IPS DF 4.7 (cell line): Measurements from ENCODE around the gene RBM38.

Experiments used
- DNase-seq: peaks from one replicate; pipeline ENCODE4 v3.0.0-alpha.2; 2013; ENCODE audit warnings: low spot score; ENCODE audit errors: extremely low read depth

The RBM38 gene

DNA sequence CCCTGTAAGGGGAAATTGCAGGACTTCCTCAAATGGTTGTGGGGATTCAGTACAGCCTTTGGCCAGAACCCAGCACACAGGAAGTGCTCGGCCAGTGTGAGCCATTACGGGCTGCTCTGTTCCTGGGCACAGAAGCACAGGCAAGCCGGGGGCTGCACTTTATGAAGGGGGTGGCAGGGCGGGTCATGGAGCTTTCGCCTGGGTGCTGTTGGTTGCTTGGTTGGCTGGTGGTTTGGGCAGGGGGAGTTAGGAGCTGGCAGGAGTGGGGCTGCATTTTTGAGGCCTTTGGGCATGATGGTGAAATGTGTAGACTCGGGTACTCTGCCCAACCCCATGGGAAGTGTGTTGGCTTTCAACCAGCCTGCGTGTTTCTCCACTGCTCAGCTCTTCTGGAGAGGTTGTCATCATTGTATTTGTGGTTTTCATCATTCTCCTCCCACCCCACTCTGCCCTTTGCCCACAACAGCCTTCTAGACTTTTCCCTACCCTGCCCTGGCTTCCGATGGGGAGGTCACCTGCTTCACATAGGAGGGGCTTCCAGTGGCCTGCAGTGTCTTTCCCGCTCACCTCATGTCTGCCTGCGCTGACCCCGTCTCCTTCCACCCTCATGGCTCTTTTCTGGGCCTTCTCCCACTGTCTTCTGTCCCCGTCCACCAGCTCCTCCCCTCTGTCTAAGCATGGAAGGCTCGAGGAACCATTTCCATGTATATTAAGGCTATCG, 16.1 kb upstream of the RBM38 start:
- no peak for DNase-seq

DNA sequence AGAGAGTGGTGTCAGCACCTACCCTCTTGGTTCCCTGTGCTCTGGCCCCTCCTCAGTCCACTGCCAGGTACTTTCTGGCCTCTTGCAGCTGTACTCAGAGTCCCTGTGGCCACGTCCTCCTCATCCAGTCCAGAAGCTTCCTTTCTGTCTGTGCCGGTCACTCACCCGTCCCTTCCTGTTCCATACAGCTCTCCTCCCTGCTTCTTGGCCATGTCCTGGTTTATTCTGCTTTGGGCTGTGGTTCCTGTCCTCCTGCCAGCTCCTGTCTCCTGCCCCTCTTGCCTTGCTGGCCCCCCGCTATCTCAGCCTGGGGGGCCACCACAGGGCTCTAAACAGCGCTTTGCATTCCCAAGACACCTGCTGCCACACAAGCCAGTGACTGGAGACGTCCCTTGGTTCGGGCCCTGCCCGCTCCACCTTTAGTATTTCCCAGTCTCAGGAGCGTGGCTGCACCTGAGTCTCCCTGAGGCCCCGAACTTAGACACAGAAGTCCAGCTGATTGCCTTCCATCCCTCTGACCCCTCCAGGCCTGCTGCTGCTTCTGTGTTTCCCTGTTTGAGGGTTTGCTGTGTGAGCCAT, 15.5 kb upstream of the RBM38 start:
- DNase-seq = no peak

DNA sequence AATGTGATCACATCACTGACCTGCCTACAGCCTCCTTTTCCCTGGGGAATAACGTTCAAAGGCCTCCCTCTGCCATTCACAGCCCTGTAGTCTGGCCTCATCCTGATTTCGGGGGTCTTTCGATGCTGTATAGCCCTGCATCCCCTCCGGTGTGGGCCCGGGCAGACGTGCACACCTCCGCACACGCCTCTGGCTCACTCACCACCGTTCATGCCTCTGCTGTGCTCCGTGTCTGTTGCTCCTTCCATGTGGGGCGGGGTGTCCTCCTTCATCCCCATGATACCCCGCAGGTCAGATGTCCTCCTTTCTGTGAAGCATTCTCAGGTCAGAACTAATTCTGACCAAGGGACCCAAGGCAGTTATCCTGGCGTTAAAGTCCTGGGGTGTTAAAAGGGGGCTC, 13.8 kb upstream of the RBM38 start:
- no peak for DNase-seq

DNA sequence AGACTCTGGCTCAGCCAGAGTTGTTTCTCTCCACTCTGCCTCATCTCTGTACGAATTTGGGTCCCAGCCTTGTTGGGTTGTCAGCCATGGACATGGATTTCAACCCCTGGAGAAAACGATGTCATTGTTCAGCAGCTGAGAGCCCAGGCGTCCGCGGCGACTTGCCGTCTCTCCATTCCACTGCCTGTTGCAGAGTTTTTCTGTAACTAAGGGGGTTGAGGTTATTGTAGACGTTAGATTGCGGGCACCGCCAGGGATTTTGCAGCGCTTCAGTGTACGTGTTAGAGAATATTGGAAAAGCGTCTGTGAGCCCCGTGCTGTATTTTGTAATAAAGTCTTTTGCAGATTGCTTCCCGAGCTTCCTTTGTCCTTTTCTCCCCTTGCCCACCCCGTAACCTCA, 13.1 kb upstream of the RBM38 start:
- DNase-seq = no peak

DNA sequence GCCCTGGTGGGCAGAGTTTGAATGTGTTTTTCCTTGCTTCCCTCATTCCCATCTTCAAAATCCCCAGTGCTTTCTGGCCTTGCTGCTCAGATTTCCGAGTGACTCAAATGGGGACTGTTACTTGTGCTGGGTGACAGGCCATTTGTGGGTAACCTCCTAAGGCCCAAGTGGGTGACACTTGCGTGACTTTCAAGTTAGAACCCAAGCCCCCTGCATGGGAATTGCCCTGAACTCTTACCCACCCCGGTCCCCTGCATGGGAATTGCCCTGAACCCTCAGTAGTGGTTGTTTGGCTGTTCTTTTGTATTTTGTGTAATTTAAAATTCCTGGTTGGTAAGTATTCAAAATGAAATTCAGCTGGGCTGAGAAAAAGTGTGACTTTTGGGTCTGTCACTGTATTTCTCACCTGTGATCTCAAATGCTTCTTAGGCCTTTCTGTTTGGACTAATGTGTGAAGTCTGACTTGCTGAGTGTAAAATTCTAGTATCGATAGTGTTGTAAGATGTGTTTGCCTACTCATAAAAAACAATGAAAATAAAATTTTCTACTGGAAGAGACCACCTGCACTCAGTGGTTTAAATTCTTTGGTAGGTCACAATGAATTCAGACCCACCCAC, 12.4 kb upstream of the RBM38 start:
- no peak for DNase-seq

DNA sequence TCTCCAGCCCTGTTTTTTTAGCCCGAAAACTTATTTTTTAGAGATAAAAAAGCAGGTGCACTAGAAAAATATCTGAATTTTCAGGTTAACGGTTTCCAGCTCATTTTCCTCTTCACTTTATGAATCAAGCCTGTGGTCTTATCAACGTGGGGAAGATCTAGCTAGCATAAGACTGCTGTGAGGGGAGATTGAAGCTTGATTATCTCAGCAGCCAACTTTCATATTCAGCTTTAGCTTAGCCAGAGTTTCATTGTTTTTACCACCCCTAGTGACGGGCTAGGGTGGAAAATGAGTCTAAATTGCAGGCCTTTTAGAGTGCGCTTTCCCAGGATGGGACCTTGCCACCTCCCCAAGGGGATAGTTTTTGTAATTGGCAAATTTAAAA, 11.9 kb upstream of the RBM38 start:
- no peak for DNase-seq

DNA sequence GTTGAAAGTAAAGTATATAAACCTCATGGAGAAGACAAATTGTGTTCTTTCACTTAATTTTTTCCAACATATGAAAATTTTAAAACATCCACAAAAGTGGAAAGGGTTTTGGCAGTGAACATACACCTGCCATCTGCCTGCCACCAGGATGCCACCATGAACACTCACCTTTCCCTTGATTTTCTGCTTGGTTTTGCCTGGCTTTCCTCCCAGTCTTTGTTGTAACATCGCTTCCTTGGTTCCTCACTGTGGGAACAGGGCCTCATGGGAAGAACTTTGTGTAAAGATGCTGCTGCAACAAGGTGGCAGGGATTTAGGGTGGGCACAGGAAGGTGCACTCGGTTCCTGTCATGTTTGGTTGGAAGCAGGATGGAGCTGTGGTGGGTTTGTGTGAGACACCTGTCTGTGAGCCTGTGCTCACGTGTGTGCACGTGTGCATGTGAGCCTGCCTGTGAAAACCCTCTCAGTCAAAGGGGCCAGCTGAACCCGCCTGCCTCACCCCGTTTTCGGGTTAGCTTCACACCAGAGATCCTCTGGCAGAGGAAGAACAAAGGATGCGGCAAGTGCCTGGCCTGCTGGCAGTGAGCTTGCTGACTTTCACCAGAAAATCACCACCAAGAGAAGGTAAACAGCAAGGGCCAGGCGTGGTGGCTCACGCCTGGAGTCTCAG, 11.0 kb upstream of the RBM38 start:
- no peak for DNase-seq

DNA sequence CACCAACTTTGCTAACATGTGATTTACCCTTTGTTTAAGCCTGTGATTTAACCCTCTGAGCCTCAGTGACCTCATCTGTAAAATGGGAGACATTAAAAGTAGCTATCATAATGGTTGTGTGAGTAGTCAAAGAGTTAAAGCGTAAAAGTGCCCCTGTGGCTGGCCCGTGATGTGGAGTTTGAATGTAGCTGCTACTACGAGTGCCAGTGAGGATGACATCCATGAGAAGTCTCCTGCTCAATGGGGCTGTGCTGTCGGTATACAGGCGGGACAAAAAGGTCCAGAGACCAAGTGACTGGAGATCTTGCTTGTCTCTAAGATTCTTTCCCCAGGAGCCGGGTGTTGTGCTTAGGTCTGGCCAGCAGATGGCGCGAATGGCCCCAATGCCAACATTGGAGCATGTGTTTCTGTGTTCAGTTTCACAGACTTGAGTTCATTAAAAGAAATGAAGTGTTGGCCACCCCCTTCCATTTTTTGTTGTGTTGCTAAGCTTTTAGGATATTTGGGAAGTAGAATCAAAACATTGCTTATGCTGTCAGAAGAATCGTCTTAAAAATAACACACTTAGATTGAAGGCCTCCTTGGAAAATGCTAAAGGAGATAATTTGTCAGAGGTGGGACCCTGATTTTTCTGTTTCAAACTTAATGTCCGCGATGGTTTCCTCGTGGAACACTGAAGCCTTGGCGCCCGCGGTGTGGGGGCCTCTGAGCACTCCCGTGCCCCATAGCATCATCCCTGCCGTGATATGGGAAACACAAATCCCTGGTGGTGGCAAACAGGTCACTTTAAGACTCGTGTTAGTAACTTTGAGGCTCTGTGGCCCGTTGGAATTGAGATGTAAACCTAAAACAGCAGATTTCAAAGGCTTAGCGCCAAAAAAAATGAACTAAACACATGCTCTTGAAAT, 9.3 kb upstream of the RBM38 start:
- no peak for DNase-seq

DNA sequence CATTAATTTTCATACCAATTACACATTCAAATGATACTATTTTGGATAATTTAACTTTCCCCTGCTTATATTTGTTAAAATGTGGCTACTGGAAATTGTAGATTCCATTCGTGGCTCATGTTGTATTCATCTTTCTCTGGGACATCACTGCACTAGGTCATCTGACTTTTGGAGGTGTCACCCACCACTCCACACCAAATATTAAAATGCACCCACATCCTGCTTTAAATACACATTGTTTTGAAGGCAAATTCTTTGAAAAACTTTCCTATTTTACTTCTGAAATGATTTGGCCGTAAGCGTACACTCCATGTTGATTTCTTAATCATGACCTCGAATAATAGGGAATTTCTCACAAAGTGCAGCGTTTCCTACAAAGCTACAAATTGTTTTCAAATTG, 8.7 kb upstream of the RBM38 start:
- no peak for DNase-seq

DNA sequence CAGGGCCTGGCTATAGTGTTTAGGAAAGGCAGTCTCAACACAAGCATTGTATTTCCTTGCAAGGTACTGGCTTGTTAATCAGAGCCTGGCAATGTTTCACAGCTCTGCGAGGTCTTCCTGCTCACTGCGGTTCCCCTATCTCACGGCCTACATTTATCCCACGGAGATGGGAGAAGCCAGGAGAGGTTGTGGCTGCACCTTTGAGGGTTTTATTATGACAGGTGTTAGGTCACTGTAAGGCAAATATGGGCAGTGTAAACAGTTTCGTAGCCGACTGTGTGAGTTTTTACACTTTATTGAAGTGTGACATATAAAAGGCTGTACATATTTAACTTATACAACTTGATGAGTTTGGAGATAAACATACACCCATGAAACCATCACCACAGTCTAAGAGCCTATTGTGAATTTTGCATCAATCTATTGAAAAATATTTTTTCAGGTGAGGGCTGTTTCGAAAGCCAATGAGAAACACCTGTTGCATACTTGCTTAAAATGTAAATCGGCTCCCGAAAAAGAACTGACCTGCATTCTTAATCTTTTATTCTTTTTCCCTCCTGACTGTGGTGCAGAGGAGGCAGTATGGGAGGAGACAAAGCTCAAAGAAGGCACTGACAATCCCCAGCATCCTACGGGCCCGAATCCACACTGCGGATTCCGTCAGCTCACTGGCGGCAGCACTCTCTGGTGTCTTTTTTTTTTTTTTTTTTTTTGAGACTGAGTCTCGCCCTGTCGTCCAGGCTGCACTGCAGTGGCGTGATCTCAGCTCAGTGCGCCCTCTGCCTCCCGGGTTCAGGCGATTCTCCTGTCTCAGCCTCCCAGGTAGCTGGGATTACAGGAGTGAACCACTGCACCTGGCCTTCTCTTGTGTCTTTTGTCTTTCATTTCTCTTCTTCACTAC, 7.5 kb upstream of the RBM38 start:
- DNase-seq = no peak

DNA sequence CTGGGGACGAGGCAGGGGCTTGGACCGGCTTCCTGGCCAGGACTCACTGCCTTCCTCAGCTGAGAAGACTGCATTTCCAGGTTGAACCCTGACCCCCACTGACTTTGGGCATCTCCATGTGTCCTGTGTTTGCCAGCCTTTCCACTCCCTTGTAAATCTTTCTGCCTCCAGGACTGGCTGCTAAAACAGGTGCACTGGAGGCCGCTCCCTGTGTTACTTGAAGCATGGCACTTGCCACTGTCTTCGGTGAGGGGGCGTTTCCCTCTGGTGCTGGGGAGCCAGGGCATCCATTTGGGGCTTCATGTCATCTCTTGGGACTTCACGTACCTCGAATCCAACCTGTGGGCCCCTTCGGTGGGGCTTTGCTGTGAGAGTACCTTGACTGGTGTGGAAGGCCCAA, 6.7 kb upstream of the RBM38 start:
- no peak for DNase-seq

DNA sequence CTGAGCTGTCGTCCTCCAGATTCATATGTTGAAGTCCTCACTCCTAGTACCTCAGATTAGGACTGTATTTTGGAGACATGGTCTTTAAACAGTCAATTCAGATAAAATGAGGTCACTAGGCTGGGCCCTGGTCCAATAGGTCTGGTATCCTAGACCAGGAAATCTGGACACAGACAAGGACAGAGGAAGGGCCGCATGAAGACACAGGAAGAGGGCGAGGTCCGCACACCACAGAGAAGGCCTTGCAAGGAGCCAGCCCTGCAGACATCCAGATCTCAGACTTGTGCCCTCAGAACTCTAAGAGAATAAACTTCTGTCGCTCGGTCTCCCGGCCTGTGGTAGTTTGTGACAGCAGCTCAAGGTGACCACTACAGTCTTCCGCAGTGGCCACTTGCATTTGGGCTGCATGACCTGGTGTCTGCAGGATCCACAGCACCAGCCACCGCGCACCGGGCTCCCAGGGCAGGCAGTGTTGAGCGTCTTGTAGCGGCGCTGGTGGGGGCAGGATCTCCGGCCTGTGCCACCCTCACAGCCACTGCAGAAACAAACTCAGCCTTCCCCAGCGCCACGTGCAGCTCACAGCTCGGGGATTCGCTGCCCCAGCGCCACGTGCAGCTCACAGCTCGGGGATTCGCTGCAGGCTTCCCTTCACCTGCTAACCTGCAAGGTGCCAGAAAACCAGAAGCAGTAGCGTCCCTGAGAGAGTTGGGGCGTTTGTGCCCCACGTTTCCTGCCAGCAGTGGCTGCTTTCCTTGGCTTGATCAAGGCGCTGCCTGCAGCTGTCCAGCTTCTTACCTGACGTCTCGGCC, 6.0 kb upstream of the RBM38 start:
- no peak for DNase-seq

DNA sequence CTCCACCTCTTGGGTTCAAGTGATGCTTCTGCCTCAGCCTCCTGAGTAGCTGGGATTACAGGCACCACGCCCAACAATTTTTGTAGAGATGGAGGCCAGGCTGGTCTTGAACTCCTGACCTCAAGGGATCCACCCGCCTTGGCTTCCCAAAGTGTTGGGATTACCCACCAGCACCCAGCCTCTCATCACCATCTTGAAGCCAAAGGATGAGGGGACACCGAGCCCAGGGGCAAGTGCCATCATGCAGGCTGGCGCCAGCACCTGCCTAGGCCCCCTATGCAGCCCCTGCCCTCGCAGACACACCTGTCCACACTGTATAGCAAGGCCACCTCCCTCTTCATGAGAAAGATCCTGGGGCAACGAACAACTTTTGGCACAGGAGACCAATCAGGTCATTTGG, 5.3 kb upstream of the RBM38 start:
- DNase-seq = no peak

DNA sequence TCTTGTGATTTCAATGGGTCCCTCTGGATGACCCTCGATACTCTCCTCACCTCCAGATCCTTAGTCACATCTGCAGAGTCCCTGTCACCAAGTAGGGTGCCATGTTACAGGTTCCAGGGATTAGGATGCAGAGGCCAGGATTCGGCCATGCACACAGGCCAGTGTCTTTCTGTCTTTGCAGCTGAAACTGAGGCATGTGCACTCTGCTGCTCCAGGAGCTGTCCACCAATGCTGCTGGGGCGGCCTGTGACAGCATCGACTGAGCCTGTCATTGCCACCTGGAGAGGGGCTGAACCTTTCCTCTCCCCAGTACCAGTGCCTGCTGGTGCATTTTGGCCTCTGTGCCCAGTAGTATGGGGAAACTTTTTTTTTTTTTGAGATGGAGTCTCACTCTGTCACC, 4.4 kb upstream of the RBM38 start:
- DNase-seq = no peak

DNA sequence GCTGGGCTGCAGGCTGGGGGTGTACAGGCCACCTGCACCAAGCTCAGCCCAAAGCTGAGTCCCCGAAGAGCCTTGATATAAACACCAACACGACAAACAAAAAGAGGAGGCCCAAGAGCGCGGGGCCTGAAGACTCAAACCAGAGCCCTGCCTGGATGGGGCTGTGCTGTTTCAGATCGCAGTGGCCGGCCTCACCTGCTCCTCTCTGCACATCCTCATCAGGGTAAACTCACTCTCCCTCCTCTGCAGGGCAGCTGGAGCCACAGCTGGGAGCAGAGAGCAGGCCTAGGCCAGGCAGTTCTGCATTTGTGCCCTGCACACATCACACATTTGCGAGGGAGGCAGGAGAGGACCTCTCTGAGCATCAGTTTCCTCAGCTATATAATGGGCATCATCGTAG, 3.7 kb upstream of the RBM38 start:
- no peak for DNase-seq

DNA sequence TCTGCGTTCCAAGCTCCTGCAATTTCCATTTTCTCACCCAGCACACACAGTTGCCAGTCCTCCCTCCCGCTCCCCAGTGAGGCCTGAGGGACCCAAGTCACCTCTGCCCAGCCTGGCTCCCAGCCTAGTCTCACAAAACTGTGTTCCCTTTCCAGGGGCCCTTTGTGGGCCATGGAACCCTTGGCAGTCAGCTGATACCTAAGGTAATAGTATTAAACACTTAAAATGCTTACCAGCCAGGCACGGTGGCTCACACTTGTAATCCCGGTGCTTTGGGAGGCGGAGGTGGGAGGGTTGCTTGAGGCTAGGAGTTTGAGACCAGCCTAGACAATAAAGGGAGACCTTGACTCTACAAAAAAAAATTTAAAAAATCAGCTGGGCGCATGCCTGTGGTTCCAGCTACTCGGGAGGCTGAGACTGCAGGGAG, 3.2 kb upstream of the RBM38 start:
- no peak for DNase-seq

DNA sequence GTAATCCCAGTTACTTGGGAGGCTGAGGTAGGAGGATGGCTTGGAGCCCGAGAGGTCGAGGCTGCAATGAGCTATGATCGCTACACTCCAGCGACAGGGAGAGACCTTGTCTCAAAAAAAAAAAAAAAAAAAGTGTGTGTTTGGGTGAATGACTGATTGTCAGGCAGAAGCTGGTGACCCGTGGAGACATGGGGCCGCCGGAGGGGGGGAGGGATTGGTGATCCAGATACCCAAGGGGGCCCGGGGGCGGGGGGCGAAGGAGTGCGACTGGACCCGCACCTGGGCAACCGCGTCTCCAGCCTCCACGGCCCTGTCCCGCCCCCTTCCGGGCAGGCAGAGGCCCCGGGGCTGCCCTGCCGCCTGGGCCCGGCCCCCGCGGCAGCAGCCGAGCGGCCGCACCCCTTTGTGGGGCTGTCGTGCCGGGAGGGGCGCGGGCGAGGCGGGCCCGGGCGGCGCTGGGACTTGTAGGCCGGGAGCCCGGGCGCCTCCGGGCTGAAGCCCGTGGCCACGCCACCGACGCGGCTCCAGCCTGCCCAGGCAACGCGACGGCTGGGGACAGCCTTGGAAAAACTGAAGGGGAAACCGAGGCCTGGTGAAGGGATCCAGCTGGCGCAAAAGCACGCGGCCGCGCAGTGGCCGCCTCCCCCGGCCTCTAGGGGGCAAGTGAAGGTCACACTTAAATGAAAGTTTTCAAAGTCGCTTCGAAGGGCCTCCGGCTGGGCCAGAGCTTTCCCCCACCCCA, 2.1 kb upstream of the RBM38 start:
- no peak for DNase-seq

DNA sequence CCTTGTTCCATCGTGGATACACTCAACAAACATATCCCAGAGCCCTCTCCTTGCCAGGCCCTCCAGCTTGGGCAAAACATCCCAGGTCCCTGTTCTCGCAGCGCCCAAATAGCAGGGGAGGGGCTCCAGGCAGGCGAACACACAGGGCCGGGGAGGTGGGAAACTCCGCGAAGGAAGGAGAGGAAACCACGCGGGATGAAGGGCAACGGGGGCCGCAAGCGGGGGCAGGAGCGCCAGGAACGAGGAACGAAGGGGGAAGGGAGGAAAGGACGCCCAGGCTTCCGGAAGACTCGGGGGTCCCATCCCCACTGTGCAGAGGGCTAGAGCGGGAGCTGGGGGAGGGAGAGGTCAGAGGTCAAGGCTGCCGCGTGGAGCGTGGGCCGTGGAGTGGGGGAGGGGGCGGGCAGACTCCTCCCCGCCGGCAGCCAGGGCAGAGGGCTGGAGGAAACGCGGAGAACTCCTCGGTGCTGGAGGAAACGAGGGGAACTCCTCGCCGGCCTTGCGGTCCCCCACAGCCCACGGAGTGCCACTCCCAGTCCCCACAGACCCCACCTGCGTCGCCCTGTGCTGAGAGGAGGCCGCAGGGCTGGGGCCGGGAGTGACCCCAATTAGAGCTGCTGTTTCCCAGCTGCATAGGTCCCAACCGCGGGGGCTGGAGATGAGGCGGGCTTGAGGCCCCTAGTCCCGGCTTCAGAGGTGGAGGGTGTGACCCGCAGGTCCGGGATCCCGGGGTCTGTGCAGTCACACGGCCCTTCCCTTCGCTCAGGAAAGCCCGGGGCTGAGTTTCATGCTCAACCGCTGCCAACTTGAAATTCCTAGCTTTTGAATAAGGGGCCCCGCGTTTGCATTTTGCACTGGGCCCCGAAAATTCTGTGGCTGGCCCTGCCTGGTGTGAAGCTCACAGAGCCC, 1.2 kb upstream of the RBM38 start:
- no peak for DNase-seq
